Measurements from ENCODE around the gene WWOX.

Gene WWOX

DNA sequence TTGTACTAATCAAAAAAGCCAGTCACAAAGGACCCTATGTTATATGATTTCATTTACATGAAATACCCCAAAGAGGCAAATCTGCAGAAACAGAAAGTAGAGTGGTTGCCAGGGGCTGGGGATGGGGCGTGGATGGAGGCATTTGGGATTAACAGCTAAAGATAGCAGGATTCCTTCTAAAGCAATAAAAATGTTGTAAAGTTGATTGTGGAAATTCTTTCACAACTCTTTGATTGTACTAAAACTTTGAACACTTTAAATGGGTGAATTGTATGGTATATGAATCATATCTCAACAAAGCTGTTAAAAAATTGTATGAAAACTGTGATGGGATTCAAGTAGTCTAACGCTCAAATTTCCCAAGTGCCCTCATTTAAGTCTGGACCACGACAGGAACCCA is 870.3 kb downstream of the WWOX start:
- H3K4me3 ChIP-seq (ENCODE audit: low read depth, low read length): no peak overlapping the region
- TF ChIP-seq, protein P1, sequence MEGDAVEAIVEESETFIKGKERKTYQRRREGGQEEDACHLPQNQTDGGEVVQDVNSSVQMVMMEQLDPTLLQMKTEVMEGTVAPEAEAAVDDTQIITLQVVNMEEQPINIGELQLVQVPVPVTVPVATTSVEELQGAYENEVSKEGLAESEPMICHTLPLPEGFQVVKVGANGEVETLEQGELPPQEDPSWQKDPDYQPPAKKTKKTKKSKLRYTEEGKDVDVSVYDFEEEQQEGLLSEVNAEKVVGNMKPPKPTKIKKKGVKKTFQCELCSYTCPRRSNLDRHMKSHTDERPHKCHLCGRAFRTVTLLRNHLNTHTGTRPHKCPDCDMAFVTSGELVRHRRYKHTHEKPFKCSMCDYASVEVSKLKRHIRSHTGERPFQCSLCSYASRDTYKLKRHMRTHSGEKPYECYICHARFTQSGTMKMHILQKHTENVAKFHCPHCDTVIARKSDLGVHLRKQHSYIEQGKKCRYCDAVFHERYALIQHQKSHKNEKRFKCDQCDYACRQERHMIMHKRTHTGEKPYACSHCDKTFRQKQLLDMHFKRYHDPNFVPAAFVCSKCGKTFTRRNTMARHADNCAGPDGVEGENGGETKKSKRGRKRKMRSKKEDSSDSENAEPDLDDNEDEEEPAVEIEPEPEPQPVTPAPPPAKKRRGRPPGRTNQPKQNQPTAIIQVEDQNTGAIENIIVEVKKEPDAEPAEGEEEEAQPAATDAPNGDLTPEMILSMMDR (IDR thresholded peaks at IDR 0.05; ENCODE audit: insufficient read depth, low read depth, low read length, missing control alignments): no peak
- no peak for DNase-seq (ENCODE audit: low read depth)

DNA sequence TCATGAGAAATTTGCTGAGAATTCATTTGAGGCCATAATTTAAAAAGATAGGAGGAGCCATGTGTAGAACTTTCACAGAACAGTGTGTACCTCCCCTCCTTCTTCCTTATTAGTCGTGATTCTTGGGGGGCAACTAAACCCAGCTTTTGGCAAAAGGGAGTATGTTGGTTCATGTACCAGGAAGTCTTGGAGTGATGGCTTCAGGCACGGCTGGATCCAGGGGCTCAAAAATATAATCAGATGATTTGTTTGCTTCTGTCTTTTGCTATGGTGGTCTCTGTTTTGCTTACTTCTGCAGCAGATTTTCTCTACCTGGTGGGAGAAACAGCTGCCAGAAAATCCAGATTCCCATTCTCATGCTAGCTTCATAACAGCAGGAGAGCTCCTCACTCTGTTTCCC is 871.2 kb downstream of the WWOX start:
- DNase-seq (ENCODE audit: low read depth): no peak

DNA sequence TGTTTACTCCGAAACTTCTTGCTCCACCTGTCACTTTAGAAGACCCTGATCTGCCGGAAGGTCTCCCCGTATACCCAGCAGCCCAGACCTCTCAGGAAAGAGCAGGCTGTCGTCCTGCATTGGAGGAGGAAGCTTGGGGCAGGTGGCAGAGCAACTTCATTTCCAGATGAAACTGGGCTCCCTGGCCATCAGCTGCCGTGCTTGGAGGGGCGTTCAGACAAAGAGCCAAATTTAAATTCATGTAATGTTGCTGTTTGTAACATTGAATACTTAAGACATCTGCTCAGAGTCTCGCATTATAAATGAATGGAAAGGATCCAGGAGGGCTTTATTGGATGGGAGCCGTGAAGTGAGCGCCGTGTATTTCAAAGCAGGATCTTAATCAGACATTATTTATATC is 872.6 kb downstream of the WWOX start:
- no peak for DNase-seq (ENCODE audit: low read depth)
- no peak overlapping the region for H3K4me3 ChIP-seq (ENCODE audit: low read depth, low read length)

More for the DNA sequence above, 871.2 kb downstream of the WWOX start:
- H3K4me3 ChIP-seq (ENCODE audit: low read depth, low read length): no peak overlapping the region
- TF ChIP-seq, protein P1 (IDR thresholded peaks at IDR 0.05; ENCODE audit: insufficient read depth, low read depth, low read length, missing control alignments): no peak

DNA sequence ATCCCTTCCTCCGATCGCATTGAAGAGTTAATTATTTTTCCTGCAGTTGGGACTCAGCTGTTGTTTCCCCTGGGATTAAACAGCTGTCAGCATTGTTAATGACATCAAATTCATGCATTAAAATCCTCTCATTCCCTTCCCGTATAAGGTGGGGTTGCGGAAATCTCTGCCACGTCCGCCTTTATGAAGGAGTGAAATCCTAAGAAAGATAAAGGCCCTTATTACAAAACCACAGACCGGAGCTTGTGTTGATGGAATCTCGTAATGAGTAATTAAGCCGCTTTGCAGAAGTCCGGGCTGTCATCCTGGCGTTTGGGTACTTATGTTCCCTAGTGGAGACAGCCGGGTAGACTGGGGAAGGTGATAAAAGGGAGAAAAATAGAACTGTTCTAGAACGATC is 873.5 kb downstream of the WWOX start:
- TF ChIP-seq, protein P1 (IDR thresholded peaks at IDR 0.05; ENCODE audit: insufficient read depth, low read depth, low read length, missing control alignments): no peak
- no peak overlapping the region for H3K4me3 ChIP-seq (ENCODE audit: low read depth, low read length)
- DNase-seq (ENCODE audit: low read depth): no peak

More for the DNA sequence above, 872.6 kb downstream of the WWOX start:
- TF ChIP-seq, protein P1 (IDR thresholded peaks at IDR 0.05; ENCODE audit: insufficient read depth, low read depth, low read length, missing control alignments): no peak

DNA sequence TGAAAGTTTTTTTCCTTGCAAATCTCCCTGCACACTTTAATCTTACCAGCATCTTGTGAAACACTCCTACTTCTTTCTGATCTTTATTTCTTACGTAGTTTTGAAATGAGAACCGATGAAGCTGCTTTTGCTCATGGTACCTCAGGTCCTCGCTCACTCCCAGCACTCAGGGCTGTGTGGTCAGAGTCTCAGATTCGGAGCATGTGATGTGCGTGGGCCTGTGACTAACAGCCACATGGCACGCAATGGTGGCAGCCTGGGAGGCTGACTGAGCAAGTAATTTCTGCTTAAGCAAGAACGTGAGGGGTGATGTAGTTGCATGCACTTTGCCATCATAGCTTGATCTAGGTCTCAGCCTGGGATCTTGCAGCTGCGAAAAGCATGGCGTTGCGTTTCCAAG is 876.8 kb downstream of the WWOX start:
- TF ChIP-seq, protein P1 (IDR thresholded peaks at IDR 0.05; ENCODE audit: insufficient read depth, low read depth, low read length, missing control alignments): no peak
- DNase-seq (ENCODE audit: low read depth): no peak

DNA sequence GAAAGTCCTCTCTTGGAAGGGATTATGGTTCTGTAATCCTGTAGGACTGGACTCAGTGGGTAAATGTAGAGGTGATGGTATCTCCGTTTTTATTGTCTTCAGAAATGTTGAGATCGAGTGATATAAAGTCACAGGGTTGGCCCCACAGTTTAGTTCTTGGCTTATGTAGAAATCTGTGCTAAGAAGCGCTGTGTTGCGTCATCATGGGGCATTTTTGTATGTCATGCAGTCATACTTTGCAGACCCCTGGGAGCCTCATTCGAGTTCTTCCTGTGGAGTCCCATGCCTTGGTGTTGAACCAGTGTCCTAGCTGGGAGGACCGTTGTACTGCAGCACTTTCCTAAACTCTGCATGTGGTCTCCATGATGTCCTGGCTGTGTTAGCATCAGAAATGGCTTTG is 881.4 kb downstream of the WWOX start:
- H3K4me3 ChIP-seq (ENCODE audit: low read depth, low read length): no peak overlapping the region
- TF ChIP-seq, protein P1 (IDR thresholded peaks at IDR 0.05; ENCODE audit: insufficient read depth, low read depth, low read length, missing control alignments): no peak
- no peak for DNase-seq (ENCODE audit: low read depth)

More for the DNA sequence above, 876.8 kb downstream of the WWOX start:
- no peak overlapping the region for H3K4me3 ChIP-seq (ENCODE audit: low read depth, low read length)

DNA sequence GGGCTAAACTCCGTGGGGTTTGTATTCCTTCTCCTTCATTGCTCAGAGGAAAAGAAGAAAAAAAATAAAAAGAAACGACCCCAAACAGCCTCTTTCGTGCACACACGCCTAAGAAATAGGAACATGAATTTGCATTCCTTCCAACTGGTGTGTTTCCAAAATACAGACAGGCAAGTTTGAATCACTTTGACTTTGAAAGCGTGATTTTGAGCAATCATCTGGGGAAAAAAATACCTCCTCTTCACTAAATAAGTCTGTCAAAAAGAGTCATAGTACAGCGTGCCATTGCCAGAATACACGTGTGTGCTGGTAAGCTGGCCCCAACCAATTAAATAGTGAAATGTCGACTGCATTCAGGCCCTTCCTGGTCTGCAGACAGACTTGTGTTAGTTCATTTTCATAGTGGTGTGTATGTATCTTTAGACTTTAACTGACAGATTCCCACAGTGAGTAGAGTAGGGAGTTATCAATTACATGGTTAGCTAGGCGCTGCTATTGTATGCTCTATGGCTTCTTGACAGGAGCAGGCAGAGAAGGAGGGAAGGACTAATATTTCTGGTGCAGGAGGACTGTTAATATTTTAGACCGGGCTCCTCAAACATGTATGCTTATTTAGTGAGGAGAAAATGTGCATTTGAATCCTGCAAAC is 882.8 kb downstream of the WWOX start:
- H3K4me3 ChIP-seq (ENCODE audit: low read depth, low read length): no peak overlapping the region
- TF ChIP-seq, protein P1 (IDR thresholded peaks at IDR 0.05; ENCODE audit: insufficient read depth, low read depth, low read length, missing control alignments): no peak
- DNase-seq (ENCODE audit: low read depth): no peak
